Adipocyte (in vitro differentiated cells): ENCODE results near the gene EDEM3.
"Not testable (repeated sequence)": the region's sequence is repeated elsewhere in the genome, so short reads cannot be mapped to it uniquely, and the experiment has no call there.

Experiments
- DNase-seq: peaks from one replicate; pipeline ENCODE4 v3.0.0-alpha.2; 2015; ENCODE audit warnings: low read depth
- H3K27me3 ChIP-seq: replicated peaks from 2 replicates; pipeline ENCODE4 v1.7.0; 2013; ENCODE audit warnings: mild to moderate bottlenecking, low read length, moderate library complexity; ENCODE audit not compliant: control insufficient read depth, insufficient read depth
- H3K36me3 ChIP-seq: 2 replicates; pipeline ENCODE4 v1.7.0; 2013; ENCODE audit warnings: low read length, mild to moderate bottlenecking, moderate library complexity; ENCODE audit not compliant: control insufficient read depth, insufficient read depth, severe bottlenecking
- H3K4me1 ChIP-seq: 2 replicates; pipeline ENCODE4 v1.7.0; 2013; ENCODE audit warnings: mild to moderate bottlenecking, low read length, moderate library complexity; ENCODE audit not compliant: control insufficient read depth, insufficient read depth
- H3K4me3 ChIP-seq: 2 replicates; pipeline ENCODE4 v1.7.0; 2013; ENCODE audit warnings: mild to moderate bottlenecking, low read length, moderate library complexity
- H3K9ac ChIP-seq: 2 replicates; pipeline ENCODE4 v1.7.0; 2013; ENCODE audit warnings: mild to moderate bottlenecking, low read length, moderate library complexity
- H3K9me3 ChIP-seq: 2 replicates; pipeline ENCODE4 v1.7.0; 2013; ENCODE audit warnings: mild to moderate bottlenecking, low read length, moderate library complexity; ENCODE audit not compliant: control insufficient read depth

The EDEM3 gene

GRCh38 chr1:184789884-184790283, 35.2 kb upstream of the EDEM3 start:
- no peaks in the 10 kb centered on the region for H3K36me3 ChIP-seq
- no peaks in the 10 kb centered on the region for H3K27me3 ChIP-seq
- H3K4me3 ChIP-seq: no peak overlapping the region
- peaks cover 44% of the 10 kb centered on the region for H3K4me1 ChIP-seq
- H3K9me3 ChIP-seq: no peaks in the 10 kb centered on the region
- no peak overlapping the region for H3K9ac ChIP-seq
- no peak for DNase-seq

GRCh38 chr1:184788970-184789369, 34.3 kb upstream of the EDEM3 start:
- no peak for DNase-seq
- Histone ChIP-seq H3K9ac (no peak overlapping the region), H3K36me3 (no peaks in the 10 kb centered on the region), H3K9me3 (no peaks in the 10 kb centered on the region), H3K27me3 (no peaks in the 10 kb centered on the region), H3K4me3 (no peak overlapping the region), H3K4me1 (peaks cover 38% of the 10 kb centered on the region)

GRCh38 chr1:184785529-184785928, 30.9 kb upstream of the EDEM3 start:
- no peaks in the 10 kb centered on the region for H3K36me3 ChIP-seq
- no peak for DNase-seq
- H3K9me3 ChIP-seq: no peaks in the 10 kb centered on the region
- H3K27me3 ChIP-seq: no peaks in the 10 kb centered on the region
- no peak overlapping the region for H3K9ac ChIP-seq
- no peak overlapping the region for H3K4me3 ChIP-seq
- peaks cover 6% of the 10 kb centered on the region for H3K4me1 ChIP-seq

DNA sequence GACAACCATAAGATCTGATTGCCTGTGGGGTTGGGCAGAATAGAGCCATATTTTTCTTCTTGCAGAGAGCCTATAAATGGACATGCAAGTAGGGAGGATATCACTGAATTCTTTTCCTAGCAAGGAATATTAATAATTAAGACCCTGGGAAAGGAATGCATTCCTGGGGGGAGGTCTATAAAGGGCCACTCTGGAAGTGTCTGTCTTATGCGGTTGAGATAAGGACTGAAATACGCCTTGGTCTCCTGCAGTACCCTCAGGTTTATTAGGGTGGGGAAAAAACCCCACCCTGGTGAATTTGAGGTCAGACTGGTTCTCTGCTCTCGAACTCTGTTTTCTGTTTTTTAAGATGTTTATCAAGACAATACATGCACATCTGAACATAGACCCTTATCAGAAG, 29.1 kb upstream of the EDEM3 start:
- not testable (repeated sequence) for H3K4me3 ChIP-seq, DNase-seq, H3K4me1 ChIP-seq, H3K27me3 ChIP-seq, H3K9me3 ChIP-seq, H3K36me3 ChIP-seq, H3K9ac ChIP-seq

DNA sequence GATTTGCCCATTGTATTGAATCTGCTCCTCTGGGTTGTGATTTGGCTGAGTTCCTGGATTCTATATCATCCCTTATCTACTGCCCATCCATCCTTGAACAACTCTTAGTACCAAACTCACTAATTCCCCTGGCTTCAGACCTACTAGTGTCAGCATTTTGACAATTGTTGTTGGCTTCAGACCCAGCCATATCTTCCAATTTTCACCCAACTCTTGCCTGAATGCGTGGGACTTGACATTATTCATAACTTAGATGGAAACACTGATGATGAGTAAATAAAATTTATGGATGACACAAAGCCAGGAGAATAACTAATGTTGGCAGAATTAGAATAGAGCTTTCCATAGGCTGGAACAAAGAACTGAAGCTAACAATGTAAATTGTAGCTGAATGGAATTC, 27.3 kb upstream of the EDEM3 start:
- Histone ChIP-seq H3K4me1 (no peaks in the 10 kb centered on the region), H3K9me3 (no peaks in the 10 kb centered on the region), H3K4me3 (no peak overlapping the region), H3K36me3 (no peaks in the 10 kb centered on the region), H3K27me3 (no peaks in the 10 kb centered on the region), H3K9ac (no peak overlapping the region)
- no peak for DNase-seq

DNA sequence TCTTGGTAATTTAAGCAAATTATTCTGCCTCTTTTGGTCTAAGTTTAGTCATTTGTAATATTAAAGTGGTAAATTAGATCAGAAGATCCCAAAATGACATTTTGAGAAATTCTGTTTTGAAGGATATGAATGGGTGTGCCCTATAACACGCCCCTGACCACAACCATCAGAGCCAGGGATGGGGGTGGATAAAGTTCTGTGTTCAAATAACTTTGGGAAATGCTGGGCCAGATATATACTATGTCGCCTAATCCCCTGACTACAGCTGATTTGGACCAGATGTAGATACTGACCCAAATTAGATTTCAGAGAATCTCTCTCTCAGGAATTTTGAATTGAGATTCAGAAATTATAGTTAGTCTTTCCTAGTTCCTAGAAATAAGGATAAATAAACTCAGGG, 21.2 kb upstream of the EDEM3 start:
- H3K4me3 ChIP-seq: no peak overlapping the region

DNA sequence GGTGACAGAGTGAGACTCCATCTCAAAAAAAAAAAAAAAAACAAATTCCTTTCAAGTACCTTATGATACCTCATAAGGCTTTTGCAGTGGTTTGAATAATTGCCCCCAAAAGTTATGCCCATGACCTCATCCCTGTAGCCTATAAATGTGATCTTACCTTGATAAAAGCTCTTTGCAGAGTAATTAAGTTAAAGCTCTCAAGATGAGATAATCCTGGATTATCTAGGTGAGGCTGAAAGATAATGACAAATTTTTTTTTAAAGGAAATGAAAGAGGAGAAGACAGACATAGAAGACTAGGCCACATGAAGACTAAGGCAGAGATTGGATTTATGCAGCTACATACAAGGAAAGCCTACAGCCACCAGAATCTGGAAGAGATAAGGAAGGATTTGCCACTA, 20.7 kb upstream of the EDEM3 start:
- no peaks in the 10 kb centered on the region for H3K4me1 ChIP-seq
- no peak for DNase-seq

More for the DNA sequence above, 21.2 kb upstream of the EDEM3 start:
- no peak overlapping the region for H3K9ac ChIP-seq
- peak; percentile 11 for DNase-seq
- no peaks in the 10 kb centered on the region for H3K27me3 ChIP-seq
- H3K9me3 ChIP-seq: no peaks in the 10 kb centered on the region
- no peaks in the 10 kb centered on the region for H3K36me3 ChIP-seq
- H3K4me1 ChIP-seq: no peaks in the 10 kb centered on the region

GRCh38 chr1:184773762-184774320, 19.2 kb upstream of the EDEM3 start:
- peaks cover 3% of the 10 kb centered on the region for H3K4me1 ChIP-seq
- no peak overlapping the region for H3K4me3 ChIP-seq
- no peaks in the 10 kb centered on the region for H3K9me3 ChIP-seq
- no peaks in the 10 kb centered on the region for H3K36me3 ChIP-seq
- DNase-seq: no peak
- no peaks in the 10 kb centered on the region for H3K27me3 ChIP-seq
- H3K9ac ChIP-seq: no peak overlapping the region

More for the DNA sequence above, 20.7 kb upstream of the EDEM3 start:
- H3K9ac ChIP-seq: no peak overlapping the region
- H3K9me3 ChIP-seq: no peaks in the 10 kb centered on the region
- no peaks in the 10 kb centered on the region for H3K27me3 ChIP-seq
- H3K36me3 ChIP-seq: no peaks in the 10 kb centered on the region
- H3K4me3 ChIP-seq: no peak overlapping the region

DNA sequence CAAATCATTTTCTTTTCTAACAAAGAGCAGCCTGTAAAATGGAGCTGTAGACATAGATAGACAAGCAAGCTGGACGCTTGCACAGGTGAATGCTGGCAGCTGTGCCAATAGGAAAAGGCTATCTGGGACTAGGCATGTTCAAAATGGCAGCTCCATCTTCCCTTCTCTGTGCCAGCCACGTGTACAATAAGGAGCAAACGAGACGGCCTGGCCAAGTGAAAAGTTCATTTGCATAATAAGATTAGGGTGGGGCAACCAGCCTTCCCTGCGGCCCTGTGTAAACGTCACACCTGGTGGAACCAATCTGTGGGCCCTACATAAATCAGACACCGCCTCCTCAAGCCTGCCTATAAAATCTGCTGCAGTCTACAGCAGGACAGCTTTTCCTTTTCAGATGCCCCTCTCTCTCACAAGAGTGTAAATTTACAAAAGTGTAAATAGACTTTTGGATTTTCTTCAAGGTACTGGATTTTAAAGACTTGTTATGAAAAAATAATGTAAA, 16.6 kb upstream of the EDEM3 start:
- Histone ChIP-seq H3K27me3 (no peaks in the 10 kb centered on the region), H3K4me1 (peaks cover 3% of the 10 kb centered on the region), H3K36me3 (no peaks in the 10 kb centered on the region), H3K9me3 (no peaks in the 10 kb centered on the region), H3K9ac (no peak overlapping the region), H3K4me3 (no peak overlapping the region)
- no peak for DNase-seq

- no peaks in the 10 kb centered on the region for H3K36me3 ChIP-seq
- H3K27me3 ChIP-seq: no peaks in the 10 kb centered on the region
- DNase-seq: no peak
- H3K4me3 ChIP-seq: no peak overlapping the region
- no peak overlapping the region for H3K9ac ChIP-seq
- peaks cover 3% of the 10 kb centered on the region for H3K4me1 ChIP-seq
- no peaks in the 10 kb centered on the region for H3K9me3 ChIP-seq
Measured at GRCh38 chr1:184770181-184770979, 15.7 kb upstream of the EDEM3 start.

DNA sequence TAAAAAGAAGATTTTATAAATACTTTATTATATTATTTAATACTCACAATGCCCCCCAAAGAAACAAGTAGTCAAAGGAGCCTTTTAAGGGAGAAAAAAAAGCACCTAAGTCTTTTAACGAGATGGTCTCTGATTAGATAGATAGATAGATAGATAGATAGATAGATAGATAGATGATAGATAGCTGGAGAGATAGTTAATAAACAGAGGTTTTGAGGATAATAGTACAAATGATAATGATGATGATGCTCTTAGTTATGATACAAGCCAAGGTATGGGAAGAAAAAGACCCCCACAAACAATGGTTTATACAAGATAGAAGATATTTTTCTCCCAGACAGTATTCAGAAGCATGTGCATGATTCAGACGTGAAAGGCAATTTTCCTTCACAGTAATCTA, 14.6 kb upstream of the EDEM3 start:
- Histone ChIP-seq H3K4me3 (no peak overlapping the region), H3K9ac (no peak overlapping the region), H3K4me1 (peaks cover 10% of the 10 kb centered on the region), H3K9me3 (no peaks in the 10 kb centered on the region), H3K27me3 (no peaks in the 10 kb centered on the region), H3K36me3 (no peaks in the 10 kb centered on the region)
- no peak for DNase-seq
